ENCODE results near the gene FRMPD2. TPM values are rescaled to one million over a fixed set of nuclear protein-coding genes. Genes with fewer than 3 reads are reported as not detected.

The FRMPD2 gene
- polyA plus RNA-seq, 2 of the 4 experiments (the other 2 are of a cell fraction): 0.13 to 0.15 TPM

GRCh38 chr10:48213047-48213446, 61.4 kb downstream of the FRMPD2 start:
- DNase-seq (ENCODE audit: low read depth in 1 of 2, low spot score in 1 of 2): no peak
- Histone ChIP-seq H3K4me3 (no peak overlapping the region), H3K4me2 (no peak overlapping the region), H3K4me1 (no peaks in the 10 kb centered on the region), H3K27ac (no peak overlapping the region), H3K9me3 (no peaks in the 10 kb centered on the region; the same call in 2 of the 3 replicates)
- WGBS (ENCODE audit: missing lambda C conversion rate): 0% methylated on average over 1 of the region's 1 CpG
- POLR2A ChIA-PET: no interaction called here
- TF ChIP-seq CBX2 (IDR thresholded peaks at IDR 0.05; ENCODE audit: borderline replicate concordance, low read depth): no peak
- no peak for TF ChIP-seq RFX5 (IDR thresholded peaks at IDR 0.05)
- no peak for TF ChIP-seq NFE2L2 (conservative IDR thresholded peaks at IDR 0.05; ENCODE audit: low read length)
- no peak for TF ChIP-seq KDM5A (IDR thresholded peaks at IDR 0.05)
- no peak for TF ChIP-seq RARB (CRISPR knock-in tag; IDR thresholded peaks at IDR 0.05)
- TF ChIP-seq NPAS2 (CRISPR knock-in tag; IDR thresholded peaks at IDR 0.05; ENCODE audit: borderline replicate concordance): no peak
- no peak for TF ChIP-seq HEYL (CRISPR knock-in tag; IDR thresholded peaks at IDR 0.05)
- TF ChIP-seq NR3C1 (IDR thresholded peaks at IDR 0.05): no peak
- TF ChIP-seq EHF (CRISPR knock-in tag; IDR thresholded peaks at IDR 0.05): no peak
- TF ChIP-seq HOXB5 (CRISPR knock-in tag; IDR thresholded peaks at IDR 0.05): no peak
- TF ChIP-seq CTCF (IDR thresholded peaks at IDR 0.05): no peak
- no peak for TF ChIP-seq BCL3 (IDR thresholded peaks at IDR 0.05)
- TF ChIP-seq, protein P1, sequence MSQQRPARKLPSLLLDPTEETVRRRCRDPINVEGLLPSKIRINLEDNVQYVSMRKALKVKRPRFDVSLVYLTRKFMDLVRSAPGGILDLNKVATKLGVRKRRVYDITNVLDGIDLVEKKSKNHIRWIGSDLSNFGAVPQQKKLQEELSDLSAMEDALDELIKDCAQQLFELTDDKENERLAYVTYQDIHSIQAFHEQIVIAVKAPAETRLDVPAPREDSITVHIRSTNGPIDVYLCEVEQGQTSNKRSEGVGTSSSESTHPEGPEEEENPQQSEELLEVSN (IDR thresholded peaks at IDR 0.05; ENCODE audit: borderline replicate concordance, low read depth): no peak
- TF ChIP-seq, protein P2, sequence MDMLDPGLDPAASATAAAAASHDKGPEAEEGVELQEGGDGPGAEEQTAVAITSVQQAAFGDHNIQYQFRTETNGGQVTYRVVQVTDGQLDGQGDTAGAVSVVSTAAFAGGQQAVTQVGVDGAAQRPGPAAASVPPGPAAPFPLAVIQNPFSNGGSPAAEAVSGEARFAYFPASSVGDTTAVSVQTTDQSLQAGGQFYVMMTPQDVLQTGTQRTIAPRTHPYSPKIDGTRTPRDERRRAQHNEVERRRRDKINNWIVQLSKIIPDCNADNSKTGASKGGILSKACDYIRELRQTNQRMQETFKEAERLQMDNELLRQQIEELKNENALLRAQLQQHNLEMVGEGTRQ (IDR thresholded peaks at IDR 0.05): no peak
- TF ChIP-seq PHF8 (IDR thresholded peaks at IDR 0.05; ENCODE audit: borderline replicate concordance, low read depth): no peak
- CTCF ChIA-PET: interaction anchor here (1.2 to 1.3 kb wide), 2 partner anchors 16 to 77 kb away, joined by 3 read pairs; no protein-coding TSS in a partner anchor
- no peak for ATAC-seq
- FAIRE-seq: no peak

GRCh38 chr10:48211777-48212176, 62.7 kb downstream of the FRMPD2 start:
- Histone ChIP-seq H3K9me3 (no peaks in the 10 kb centered on the region; the same call in 2 of the 3 replicates), H3K4me2 (no peak overlapping the region), H3K4me1 (no peaks in the 10 kb centered on the region), H3K27ac (no peak overlapping the region), H3K4me3 (no peak overlapping the region)
- no peak for FAIRE-seq
- no peak for ATAC-seq
- 64% methylated on average over 7 of the region's 7 CpGs for WGBS (ENCODE audit: missing lambda C conversion rate)
- TF ChIP-seq ESRRA (IDR thresholded peaks at IDR 0.05; ENCODE audit: borderline replicate concordance, low read length): no peak
- no peak for TF ChIP-seq CEBPB (IDR thresholded peaks at IDR 0.05)
- TF ChIP-seq HOXA7 (CRISPR knock-in tag; IDR thresholded peaks at IDR 0.05): no peak
- TF ChIP-seq, protein P2 (IDR thresholded peaks at IDR 0.05): no peak
- TF ChIP-seq, protein P3, sequence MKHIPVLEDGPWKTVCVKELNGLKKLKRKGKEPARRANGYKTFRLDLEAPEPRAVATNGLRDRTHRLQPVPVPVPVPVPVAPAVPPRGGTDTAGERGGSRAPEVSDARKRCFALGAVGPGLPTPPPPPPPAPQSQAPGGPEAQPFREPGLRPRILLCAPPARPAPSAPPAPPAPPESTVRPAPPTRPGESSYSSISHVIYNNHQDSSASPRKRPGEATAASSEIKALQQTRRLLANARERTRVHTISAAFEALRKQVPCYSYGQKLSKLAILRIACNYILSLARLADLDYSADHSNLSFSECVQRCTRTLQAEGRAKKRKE (CRISPR knock-in tag; IDR thresholded peaks at IDR 0.05; ENCODE audit: low read depth): no peak
- TF ChIP-seq NFE2L2 (conservative IDR thresholded peaks at IDR 0.05; ENCODE audit: low read length): no peak
- TF ChIP-seq POLR2A (IDR thresholded peaks at IDR 0.05; ENCODE audit: low read length): no peak
- TF ChIP-seq HDAC2 (IDR thresholded peaks at IDR 0.05): no peak
- no peak for TF ChIP-seq SREBF2 (IDR thresholded peaks at IDR 0.05)
- TF ChIP-seq, protein P1 (IDR thresholded peaks at IDR 0.05; ENCODE audit: borderline replicate concordance, low read depth): no peak
- TF ChIP-seq, protein P4, sequence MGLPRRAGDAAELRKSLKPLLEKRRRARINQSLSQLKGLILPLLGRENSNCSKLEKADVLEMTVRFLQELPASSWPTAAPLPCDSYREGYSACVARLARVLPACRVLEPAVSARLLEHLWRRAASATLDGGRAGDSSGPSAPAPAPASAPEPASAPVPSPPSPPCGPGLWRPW (IDR thresholded peaks at IDR 0.05): no peak
- TF ChIP-seq NR3C1 (IDR thresholded peaks at IDR 0.05): no peak
- TF ChIP-seq, protein P5, sequence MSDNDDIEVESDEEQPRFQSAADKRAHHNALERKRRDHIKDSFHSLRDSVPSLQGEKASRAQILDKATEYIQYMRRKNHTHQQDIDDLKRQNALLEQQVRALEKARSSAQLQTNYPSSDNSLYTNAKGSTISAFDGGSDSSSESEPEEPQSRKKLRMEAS (IDR thresholded peaks at IDR 0.05): no peak
- ChIA-PET CTCF (interaction anchor here (1.1 to 1.3 kb wide), 2 partner anchors 40 to 77 kb away, joined by 4 to 5 read pairs; no protein-coding TSS in a partner anchor), POLR2A (no interaction called here)
- DNase-seq (ENCODE audit: low read depth in 1 of 2, low spot score in 1 of 2): no peak

All from A549 (cell line).